ENCODE results near the gene IL17RA.

DNA sequence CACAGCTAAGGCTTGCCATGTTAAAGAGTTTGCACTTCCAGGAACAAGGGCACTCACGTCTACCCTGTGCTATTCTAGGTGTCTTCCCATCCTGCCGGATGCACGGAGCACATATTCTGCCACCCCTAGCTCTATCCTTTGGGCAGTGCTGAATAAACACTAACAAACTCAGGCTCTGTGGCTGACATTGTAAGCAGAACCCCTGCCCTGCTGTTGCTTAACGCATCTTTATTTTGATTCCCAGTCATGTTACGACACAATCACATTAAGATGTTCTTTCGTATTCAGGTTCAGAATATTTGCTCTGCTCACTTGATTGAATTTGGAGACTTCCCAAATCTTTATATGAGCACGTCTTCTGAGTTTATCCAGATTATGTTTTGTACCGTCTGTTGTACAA, 77.9 kb downstream of the IL17RA start:
- TF ChIP-seq CTCF (IDR thresholded peaks at IDR 0.05) (no peak), POLR2AphosphoS5 (IDR thresholded peaks at IDR 0.05) (no peak), POLR2A (IDR thresholded peaks at IDR 0.05; ENCODE audit: low read depth) (no peak), EP300 (IDR thresholded peaks at IDR 0.05) (no peak)
